GM12874 (cell line): ENCODE measurements around the gene EPB41L5.

Source experiments
- TF ChIP-seq, protein P1 (sequence below): IDR thresholded peaks from 2 replicates; pipeline ENCODE4 v1.5.1; 2011; ENCODE audit warnings: low read depth, mild to moderate bottlenecking, control low read depth, low read length, moderate library complexity; ENCODE audit not compliant: insufficient read depth

EPB41L5 gene

DNA sequence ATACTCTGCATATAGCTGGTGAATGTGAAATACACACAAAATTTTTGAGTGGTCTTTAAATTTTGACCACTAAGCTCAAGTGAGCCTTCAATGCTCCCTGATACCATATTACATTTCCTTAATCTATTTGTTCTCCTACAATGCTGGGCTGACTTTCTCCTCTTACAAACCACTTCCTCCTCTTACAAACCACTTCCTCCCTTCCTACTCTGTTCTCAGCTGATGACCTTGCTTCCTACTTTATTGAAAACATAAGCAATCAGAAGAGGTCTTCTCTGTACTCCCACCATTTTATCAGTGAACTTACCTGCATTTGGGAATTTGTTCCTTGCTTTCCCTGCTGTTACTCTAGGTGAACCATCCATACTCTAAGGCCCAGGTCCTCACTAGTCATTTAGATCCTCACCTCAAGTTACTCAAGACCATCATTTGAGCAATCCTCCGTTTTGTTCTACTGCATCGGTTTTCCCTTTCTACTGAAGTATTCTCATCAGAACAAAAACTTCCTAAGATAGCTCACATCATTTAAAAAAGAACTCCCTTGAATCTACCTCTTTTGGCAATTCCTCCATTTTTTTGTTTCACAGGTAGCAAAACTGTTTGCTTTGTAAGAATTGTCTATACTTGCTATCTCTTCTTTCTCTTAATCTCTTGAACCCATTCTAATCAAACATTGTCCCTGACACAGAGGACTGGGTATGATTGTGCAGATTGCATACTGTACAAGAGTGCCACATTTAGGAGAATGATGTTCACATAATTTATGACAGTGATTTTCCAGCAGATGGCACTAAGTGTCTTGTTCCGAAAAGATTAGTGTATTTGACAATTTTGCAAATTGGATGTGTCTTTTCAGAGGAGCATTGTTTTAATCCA lies 96.5 kb downstream of the EPB41L5 start:
- TF ChIP-seq, protein P1, sequence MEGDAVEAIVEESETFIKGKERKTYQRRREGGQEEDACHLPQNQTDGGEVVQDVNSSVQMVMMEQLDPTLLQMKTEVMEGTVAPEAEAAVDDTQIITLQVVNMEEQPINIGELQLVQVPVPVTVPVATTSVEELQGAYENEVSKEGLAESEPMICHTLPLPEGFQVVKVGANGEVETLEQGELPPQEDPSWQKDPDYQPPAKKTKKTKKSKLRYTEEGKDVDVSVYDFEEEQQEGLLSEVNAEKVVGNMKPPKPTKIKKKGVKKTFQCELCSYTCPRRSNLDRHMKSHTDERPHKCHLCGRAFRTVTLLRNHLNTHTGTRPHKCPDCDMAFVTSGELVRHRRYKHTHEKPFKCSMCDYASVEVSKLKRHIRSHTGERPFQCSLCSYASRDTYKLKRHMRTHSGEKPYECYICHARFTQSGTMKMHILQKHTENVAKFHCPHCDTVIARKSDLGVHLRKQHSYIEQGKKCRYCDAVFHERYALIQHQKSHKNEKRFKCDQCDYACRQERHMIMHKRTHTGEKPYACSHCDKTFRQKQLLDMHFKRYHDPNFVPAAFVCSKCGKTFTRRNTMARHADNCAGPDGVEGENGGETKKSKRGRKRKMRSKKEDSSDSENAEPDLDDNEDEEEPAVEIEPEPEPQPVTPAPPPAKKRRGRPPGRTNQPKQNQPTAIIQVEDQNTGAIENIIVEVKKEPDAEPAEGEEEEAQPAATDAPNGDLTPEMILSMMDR: peak; percentile 22; the same call in 1 of the 2 replicates

DNA sequence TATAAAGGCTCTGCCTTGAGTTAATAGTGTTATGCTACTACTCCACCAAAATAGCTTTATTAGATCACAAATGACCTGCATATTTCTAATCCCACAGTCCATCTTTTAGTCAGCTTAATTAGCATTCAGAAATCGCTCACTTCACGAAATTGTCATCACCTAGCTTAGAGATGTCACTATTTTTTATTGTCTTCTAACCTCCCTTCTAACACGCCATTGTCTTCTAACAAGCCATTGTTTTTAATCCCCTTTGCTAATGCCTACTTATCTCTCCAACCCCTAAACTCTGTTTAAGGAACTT lies 97.1 kb downstream of the EPB41L5 start:
- TF ChIP-seq, protein P1: no peak

DNA sequence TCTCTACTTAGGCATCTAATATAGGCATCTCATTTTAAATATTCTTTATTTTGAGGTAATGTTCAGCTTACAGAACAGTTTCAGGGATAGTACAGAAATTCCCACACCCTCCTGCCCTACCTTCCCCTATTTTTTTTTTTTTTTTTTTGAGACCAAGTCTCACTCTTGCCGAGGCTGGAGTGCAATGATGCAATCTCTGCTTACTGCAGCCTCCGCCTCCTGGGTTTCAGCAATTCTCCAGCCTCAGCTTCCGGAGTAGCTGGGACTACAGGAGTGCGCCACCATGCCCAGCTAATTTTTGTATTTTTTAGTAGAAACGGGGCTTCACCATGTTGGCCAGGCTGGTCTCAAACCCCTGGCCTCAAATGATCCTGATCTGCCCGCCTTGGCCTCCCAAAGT lies 97.6 kb downstream of the EPB41L5 start:
- TF ChIP-seq, protein P1: no peak

DNA sequence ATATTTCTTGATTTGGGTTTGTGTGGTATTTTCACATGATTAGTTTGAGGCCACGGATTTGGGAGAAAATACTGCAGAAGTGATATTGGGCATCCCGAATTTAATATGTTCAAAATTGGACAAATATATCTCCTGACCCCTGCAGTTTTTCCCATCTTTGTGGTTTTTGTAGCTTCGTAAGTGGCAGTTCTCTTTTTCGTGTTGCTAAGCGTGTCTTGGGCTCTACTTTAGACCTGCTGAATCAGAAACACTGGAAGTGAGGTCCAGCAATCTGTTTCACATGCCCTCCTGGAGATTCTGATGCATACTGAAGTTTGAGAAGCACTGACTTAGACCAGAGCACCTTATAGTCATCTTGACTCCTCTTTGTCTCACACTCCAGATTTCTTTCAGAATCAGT lies 98.3 kb downstream of the EPB41L5 start:
- TF ChIP-seq, protein P1: no peak

DNA sequence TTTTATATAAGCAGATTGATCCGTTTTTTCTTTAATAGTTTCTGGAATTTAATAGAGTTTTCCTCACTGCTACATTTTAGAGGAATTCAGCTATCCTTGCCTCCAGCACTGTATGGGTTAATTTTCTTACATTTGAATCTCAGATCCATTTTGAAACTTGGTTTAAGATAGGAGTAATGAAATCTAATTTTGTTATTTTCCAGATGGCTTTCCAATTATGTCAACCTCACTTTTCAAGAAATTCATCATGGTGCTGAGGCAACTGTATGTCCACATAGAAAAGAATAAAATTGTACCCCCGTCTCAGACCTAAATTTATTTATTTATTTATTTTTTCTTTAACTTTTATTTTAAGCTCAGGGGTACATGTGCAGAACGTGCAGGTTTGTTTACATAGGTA lies 105.1 kb downstream of the EPB41L5 start:
- TF ChIP-seq, protein P1: no peak

DNA sequence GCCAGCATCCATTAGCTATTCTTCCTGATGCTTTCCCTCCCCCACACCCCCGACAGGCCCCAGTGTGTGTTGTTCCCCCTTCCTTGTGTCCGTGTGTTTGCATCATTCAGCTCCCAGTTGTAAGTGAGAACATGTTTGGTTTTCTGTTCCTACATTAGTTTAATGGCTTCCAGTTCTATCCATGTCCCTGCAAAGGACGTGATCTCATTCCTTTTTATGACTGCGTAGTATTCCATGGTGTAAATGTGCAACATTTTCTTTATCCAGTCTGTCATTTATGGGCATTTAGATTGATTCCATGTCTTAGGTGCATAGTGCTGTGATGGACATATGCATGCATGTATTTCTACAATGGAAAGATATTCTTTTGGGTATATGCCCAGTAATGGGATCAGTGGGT lies 105.6 kb downstream of the EPB41L5 start:
- TF ChIP-seq, protein P1: no peak

DNA sequence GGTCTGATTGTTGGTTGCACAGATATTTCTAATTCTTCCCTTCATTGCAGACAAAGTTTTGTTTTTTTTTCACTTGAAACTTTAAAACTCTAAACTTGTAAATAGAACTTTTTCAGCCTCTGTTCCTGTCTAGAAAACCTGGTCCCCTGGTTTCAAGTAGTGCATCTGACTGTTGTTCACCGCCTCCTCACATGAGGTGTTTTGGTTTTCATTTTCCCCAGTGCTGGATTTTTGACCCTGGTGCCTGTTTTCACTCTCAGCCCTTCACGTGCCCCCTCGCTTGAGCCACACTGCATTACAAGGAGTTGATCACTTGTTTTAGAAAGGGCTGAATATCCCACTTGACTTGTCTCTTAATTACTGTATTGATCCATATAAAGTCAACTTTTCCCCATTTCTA lies 110.2 kb downstream of the EPB41L5 start:
- TF ChIP-seq, protein P1: no peak

DNA sequence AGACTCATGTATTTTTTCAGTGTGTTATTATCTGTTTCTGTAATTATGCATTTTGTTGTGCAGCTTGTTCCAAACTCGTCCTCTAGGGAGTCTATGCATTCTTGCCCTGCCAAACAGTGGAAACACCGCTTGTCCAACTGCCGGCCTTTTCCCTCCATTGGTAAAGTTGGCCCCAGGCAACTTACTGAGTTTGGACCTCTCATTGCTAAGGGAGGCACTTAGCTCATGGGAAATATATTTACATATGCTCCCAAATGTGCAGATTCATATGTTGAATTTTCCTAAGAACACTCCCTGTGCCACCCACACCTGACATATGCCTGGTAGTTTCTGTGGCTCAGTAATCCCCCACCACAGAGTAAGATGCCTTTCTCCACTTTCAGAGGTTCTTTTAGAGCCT lies 112.3 kb downstream of the EPB41L5 start:
- TF ChIP-seq, protein P1: no peak
